WTC11 (cell line): ENCODE data around the gene PRKCQ. TPM values are rescaled to one million over a fixed set of nuclear protein-coding genes. Genes with fewer than 3 reads are reported as not detected.

ENCODE experiments used
- ATAC-seq: fragments of 200-7000 bp; cut with Tn5 transposase; 2 replicates; pipeline ENCODE4 v1.10.0; 2021; ENCODE audit warnings: mild to moderate bottlenecking, moderate library complexity
- CTCF ChIA-PET: fragments of 300-600 bp; sonication (Branson Sonifier 250); formaldehyde crosslinking; loops from one replicate; lab custom pipeline; 2021; ENCODE audit warnings: antibody characterized with exemption; lab: Charles Lee
- POLR2A ChIA-PET: fragments of 350-600 bp; sonication (Branson Sonifier 250); formaldehyde crosslinking; loops from one replicate; lab custom pipeline; 2021; ENCODE audit warnings: antibody characterized with exemption; lab: Charles Lee
- DNase-seq: peaks from one replicate; pipeline ENCODE4 v3.0.0; 2021; ENCODE audit warnings: low spot score
- H3K27ac Mint-ChIP-seq: 2 replicates; pipeline ENCODE4 v1.8.0; 2021; ENCODE audit warnings: mixed read lengths
- H3K27me3 Mint-ChIP-seq: 2 replicates; pipeline ENCODE4 v1.8.0; 2021; ENCODE audit warnings: low read depth, mild to moderate bottlenecking, moderate library complexity, mixed read lengths
- H3K36me3 Mint-ChIP-seq: 2 replicates; pipeline ENCODE4 v1.8.0; 2021; ENCODE audit warnings: mixed read lengths
- H3K4me1 Mint-ChIP-seq: 2 replicates; pipeline ENCODE4 v1.8.0; 2022; ENCODE audit warnings: mixed read lengths
- H3K4me3 Mint-ChIP-seq: 2 replicates; pipeline ENCODE4 v1.8.0; 2021; ENCODE audit warnings: mild to moderate bottlenecking, moderate library complexity, mixed read lengths
- H3K9me3 Mint-ChIP-seq: 2 replicates; pipeline ENCODE4 v1.8.0; 2021; ENCODE audit warnings: mixed read lengths
- CBFB ChIP-seq: sonication (generic); formaldehyde crosslinking; IDR thresholded peaks from 2 replicates; pipeline ENCODE4 v1.8.1; 2022; ENCODE audit warnings: mild to moderate bottlenecking, low read depth, missing genetic modification reagents
- E2F5 ChIP-seq: sonication (generic); formaldehyde crosslinking; IDR thresholded peaks from 2 replicates; pipeline ENCODE4 v1.8.1; 2022; ENCODE audit warnings: mild to moderate bottlenecking, moderate library complexity, missing genetic modification reagents
- ERG ChIP-seq: fragments of 250-450 bp; sonication (Bioruptor Pico); IDR thresholded peaks from 2 replicates; pipeline ENCODE4 v1.8.0; 2021; ENCODE audit warnings: mild to moderate bottlenecking
- ETV6 ChIP-seq: sonication (generic); formaldehyde crosslinking; IDR thresholded peaks from 2 replicates; pipeline ENCODE4 v1.8.1; 2022; ENCODE audit warnings: mild to moderate bottlenecking, missing genetic modification reagents
- IRF2 ChIP-seq: sonication (generic); formaldehyde crosslinking; IDR thresholded peaks from 2 replicates; pipeline ENCODE4 v1.8.0; 2022; ENCODE audit warnings: low read depth, missing genetic modification reagents, borderline replicate concordance
- NFATC4 ChIP-seq: fragments of 250-450 bp; sonication (Bioruptor Pico); IDR thresholded peaks from 2 replicates; pipeline ENCODE4 v1.9.0; 2021; ENCODE audit warnings: mild to moderate bottlenecking
- RELA ChIP-seq: sonication (generic); formaldehyde crosslinking; IDR thresholded peaks from 2 replicates; pipeline ENCODE4 v1.8.1; 2022; ENCODE audit warnings: missing genetic modification reagents, mild to moderate bottlenecking, borderline replicate concordance
- SMAD4 ChIP-seq: sonication (generic); formaldehyde crosslinking; IDR thresholded peaks from 2 replicates; pipeline ENCODE4 v1.8.0; 2022; ENCODE audit warnings: mild to moderate bottlenecking, missing genetic modification reagents
- SOX15 ChIP-seq: fragments of 250-450 bp; sonication (Bioruptor Pico); IDR thresholded peaks from 2 replicates; pipeline ENCODE4 v1.9.0; 2021; ENCODE audit warnings: mild to moderate bottlenecking
- USF2 ChIP-seq: sonication (generic); formaldehyde crosslinking; IDR thresholded peaks from 2 replicates; pipeline ENCODE4 v1.8.1; 2023; ENCODE audit warnings: mild to moderate bottlenecking, missing genetic modification reagents, moderate library complexity
- ZNF138 ChIP-seq: sonication (generic); formaldehyde crosslinking; conservative IDR thresholded peaks from 2 replicates; pipeline ENCODE4 v1.8.1; 2022; ENCODE audit warnings: mild to moderate bottlenecking, moderate library complexity, missing genetic modification reagents
- ZNF219 ChIP-seq: sonication (generic); formaldehyde crosslinking; IDR thresholded peaks from 2 replicates; pipeline ENCODE4 v1.8.0; 2023; ENCODE audit warnings: missing genetic modification reagents, mild to moderate bottlenecking, borderline replicate concordance
- ZNF232 ChIP-seq: sonication (generic); formaldehyde crosslinking; IDR thresholded peaks from 2 replicates; pipeline ENCODE4 v1.8.0; 2022; ENCODE audit warnings: mild to moderate bottlenecking, missing genetic modification reagents
- ZNF263 ChIP-seq: sonication (generic); formaldehyde crosslinking; IDR thresholded peaks from 2 replicates; pipeline ENCODE4 v1.8.1; 2022; ENCODE audit warnings: low read depth, mild to moderate bottlenecking, moderate library complexity, missing genetic modification reagents
- ZNF512 ChIP-seq: sonication (generic); formaldehyde crosslinking; IDR thresholded peaks from 2 replicates; pipeline ENCODE4 v1.8.1; 2022; ENCODE audit warnings: missing genetic modification reagents, borderline replicate concordance
- total RNA-seq: library from RNA; stranded (reverse); gene quantifications from 3 replicates; pipeline ENCODE4 v1.2.3, GENCODE V29; 2021
- TF ChIP-seq, protein P1 (sequence below): sonication (generic); formaldehyde crosslinking; IDR thresholded peaks from 2 replicates; pipeline ENCODE4 v1.8.0; 2022; ENCODE audit warnings: mild to moderate bottlenecking, missing genetic modification reagents
- TF ChIP-seq, protein P2 (sequence below): sonication (generic); formaldehyde crosslinking; conservative IDR thresholded peaks from 2 replicates; pipeline ENCODE4 v1.8.1; 2023; ENCODE audit warnings: mild to moderate bottlenecking, low read depth, missing genetic modification reagents, moderate library complexity
- TF ChIP-seq, protein P3 (sequence below): fragments of 250-450 bp; sonication (Bioruptor Pico); IDR thresholded peaks from 2 replicates; pipeline ENCODE4 v1.9.0; 2021; ENCODE audit warnings: moderate library complexity, mild to moderate bottlenecking, inconsistent platforms, borderline replicate concordance
- TF ChIP-seq, protein P4 (sequence below): fragments of 250-450 bp; sonication (Bioruptor Pico); IDR thresholded peaks from 2 replicates; pipeline ENCODE4 v2.1.2; 2022; ENCODE audit warnings: mild to moderate bottlenecking, moderate library complexity
- TF ChIP-seq, protein P5 (sequence below): sonication (generic); formaldehyde crosslinking; IDR thresholded peaks from 2 replicates; pipeline ENCODE4 v1.8.0; 2022; ENCODE audit warnings: mild to moderate bottlenecking, missing genetic modification reagents

PRKCQ gene
- total RNA-seq, 1 experiment from 2014 or later: 8.7 TPM

DNA sequence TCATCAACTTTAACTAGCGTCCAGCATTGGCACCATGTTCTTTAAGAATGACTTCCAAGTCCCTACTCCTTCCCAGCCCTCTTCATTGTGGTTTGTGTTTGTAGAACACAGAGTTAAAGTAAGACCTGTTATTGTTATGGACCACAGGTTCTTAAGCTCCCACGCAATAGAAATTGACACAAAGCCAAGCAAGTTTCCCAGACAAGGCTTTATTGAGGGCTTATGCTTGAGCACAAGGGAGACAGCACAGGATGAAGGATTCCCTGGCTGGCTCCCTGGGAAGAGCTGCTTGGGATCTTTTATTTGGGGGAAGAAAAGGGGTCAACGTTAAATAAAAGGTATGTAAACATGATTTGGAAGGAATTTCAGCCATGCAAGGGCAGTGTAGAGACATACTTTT lies 44.3 kb upstream of the PRKCQ start (continued):
- TF ChIP-seq, protein P1, sequence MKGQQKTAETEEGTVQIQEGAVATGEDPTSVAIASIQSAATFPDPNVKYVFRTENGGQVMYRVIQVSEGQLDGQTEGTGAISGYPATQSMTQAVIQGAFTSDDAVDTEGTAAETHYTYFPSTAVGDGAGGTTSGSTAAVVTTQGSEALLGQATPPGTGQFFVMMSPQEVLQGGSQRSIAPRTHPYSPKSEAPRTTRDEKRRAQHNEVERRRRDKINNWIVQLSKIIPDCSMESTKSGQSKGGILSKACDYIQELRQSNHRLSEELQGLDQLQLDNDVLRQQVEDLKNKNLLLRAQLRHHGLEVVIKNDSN: no peak
- TF ChIP-seq ERG (CRISPR knock-in tag): no peak
- TF ChIP-seq NFATC4 (CRISPR knock-in tag): no peak
- TF ChIP-seq USF2: no peak

- Mint-ChIP-seq H3K4me1 (peaks cover 43% of the 10 kb centered on the region), H3K27ac (no peak overlapping the region), H3K4me3 (no peak overlapping the region), H3K36me3 (no peaks in the 10 kb centered on the region), H3K9me3 (no peaks in the 10 kb centered on the region), H3K27me3 (peaks cover 2% of the 10 kb centered on the region)
- TF ChIP-seq, protein P2, sequence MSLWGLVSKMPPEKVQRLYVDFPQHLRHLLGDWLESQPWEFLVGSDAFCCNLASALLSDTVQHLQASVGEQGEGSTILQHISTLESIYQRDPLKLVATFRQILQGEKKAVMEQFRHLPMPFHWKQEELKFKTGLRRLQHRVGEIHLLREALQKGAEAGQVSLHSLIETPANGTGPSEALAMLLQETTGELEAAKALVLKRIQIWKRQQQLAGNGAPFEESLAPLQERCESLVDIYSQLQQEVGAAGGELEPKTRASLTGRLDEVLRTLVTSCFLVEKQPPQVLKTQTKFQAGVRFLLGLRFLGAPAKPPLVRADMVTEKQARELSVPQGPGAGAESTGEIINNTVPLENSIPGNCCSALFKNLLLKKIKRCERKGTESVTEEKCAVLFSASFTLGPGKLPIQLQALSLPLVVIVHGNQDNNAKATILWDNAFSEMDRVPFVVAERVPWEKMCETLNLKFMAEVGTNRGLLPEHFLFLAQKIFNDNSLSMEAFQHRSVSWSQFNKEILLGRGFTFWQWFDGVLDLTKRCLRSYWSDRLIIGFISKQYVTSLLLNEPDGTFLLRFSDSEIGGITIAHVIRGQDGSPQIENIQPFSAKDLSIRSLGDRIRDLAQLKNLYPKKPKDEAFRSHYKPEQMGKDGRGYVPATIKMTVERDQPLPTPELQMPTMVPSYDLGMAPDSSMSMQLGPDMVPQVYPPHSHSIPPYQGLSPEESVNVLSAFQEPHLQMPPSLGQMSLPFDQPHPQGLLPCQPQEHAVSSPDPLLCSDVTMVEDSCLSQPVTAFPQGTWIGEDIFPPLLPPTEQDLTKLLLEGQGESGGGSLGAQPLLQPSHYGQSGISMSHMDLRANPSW (CRISPR knock-in tag): no peak
- TF ChIP-seq SMAD4: no peak
- TF ChIP-seq ZNF232 (CRISPR knock-in tag): no peak
- TF ChIP-seq ZNF512 (CRISPR knock-in tag): no peak
- TF ChIP-seq IRF2 (CRISPR knock-in tag): no peak
- TF ChIP-seq CBFB (CRISPR knock-in tag): no peak
- TF ChIP-seq ZNF219 (CRISPR knock-in tag): no peak
- TF ChIP-seq ERG (CRISPR knock-in tag): no peak
- no peak for TF ChIP-seq ZNF263 (CRISPR knock-in tag)
- TF ChIP-seq, protein P3, sequence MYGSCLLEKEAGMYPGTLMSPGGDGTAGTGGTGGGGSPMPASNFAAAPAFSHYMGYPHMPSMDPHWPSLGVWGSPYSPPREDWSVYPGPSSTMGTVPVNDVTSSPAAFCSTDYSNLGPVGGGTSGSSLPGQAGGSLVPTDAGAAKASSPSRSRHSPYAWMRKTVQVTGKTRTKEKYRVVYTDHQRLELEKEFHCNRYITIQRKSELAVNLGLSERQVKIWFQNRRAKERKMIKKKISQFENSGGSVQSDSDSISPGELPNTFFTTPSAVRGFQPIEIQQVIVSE (CRISPR knock-in tag): no peak
- no peak for TF ChIP-seq E2F5
- TF ChIP-seq, protein P4, sequence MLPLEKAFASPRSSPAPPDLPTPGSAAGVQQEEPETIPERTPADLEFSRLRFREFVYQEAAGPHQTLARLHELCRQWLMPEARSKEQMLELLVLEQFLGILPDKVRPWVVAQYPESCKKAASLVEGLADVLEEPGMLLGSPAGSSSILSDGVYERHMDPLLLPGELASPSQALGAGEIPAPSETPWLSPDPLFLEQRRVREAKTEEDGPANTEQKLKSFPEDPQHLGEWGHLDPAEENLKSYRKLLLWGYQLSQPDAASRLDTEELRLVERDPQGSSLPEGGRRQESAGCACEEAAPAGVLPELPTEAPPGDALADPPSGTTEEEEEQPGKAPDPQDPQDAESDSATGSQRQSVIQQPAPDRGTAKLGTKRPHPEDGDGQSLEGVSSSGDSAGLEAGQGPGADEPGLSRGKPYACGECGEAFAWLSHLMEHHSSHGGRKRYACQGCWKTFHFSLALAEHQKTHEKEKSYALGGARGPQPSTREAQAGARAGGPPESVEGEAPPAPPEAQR: no peak
- no peak for TF ChIP-seq ZNF138
- no peak for TF ChIP-seq SOX15 (CRISPR knock-in tag)
- no peak for TF ChIP-seq ETV6 (CRISPR knock-in tag)
- no peak for TF ChIP-seq RELA (CRISPR knock-in tag)
- TF ChIP-seq, protein P5, sequence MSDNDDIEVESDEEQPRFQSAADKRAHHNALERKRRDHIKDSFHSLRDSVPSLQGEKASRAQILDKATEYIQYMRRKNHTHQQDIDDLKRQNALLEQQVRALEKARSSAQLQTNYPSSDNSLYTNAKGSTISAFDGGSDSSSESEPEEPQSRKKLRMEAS: no peak
- CTCF ChIA-PET: interaction anchor here (1.9 to 5.0 kb wide), 2 partner anchors 25 to 43 kb away, joined by 16 to 23 read pairs; partner anchors contain the start of gene PRKCQ
- POLR2A ChIA-PET: no interaction called here
- ATAC-seq (no peak), DNase-seq (no peak)
Measured at GRCh38 chr10:6622921-6623320, 42.8 kb upstream of the PRKCQ start.
